Aorta (tissue), 5 donors: ENCODE measurements around the gene EFHB. TPM values are rescaled to one million over a fixed set of nuclear protein-coding genes. Genes with fewer than 3 reads are reported as not detected.

ENCODE experiments used
- ATAC-seq: fragments of 200-7000 bp; cut with Tn5 transposase; one replicate; pipeline ENCODE4 v1.9.1; 2022; ENCODE audit warnings: moderate library complexity; ENCODE audit not compliant: low FRiP score
- DNase-seq, 2 donors: peaks; one replicate each; pipeline ENCODE4 v3.0.0-alpha.2; 2020
- H3K27ac ChIP-seq, 2 donors: one replicate each; pipeline ENCODE4 v1.5.1; 2013; ENCODE audit warnings: low read length in 2 of 2, mild to moderate bottlenecking in 2 of 2, moderate library complexity in 2 of 2, control low read depth in 1 of 2, inconsistent platforms in 1 of 2, low read depth in 1 of 2
- H3K27me3 ChIP-seq, 2 donors: one replicate each; pipeline ENCODE4 v1.6.1; 2013; ENCODE audit warnings: control low read depth in 1 of 2, low read length in 1 of 2, mild to moderate bottlenecking in 1 of 2, moderate library complexity in 1 of 2; ENCODE audit not compliant: insufficient read depth in 2 of 2, control insufficient read depth in 1 of 2
- H3K36me3 ChIP-seq, 2 donors: one replicate each; pipeline ENCODE4 v1.6.1; 2013; ENCODE audit warnings: control low read depth in 1 of 2, low read length in 1 of 2, mild to moderate bottlenecking in 1 of 2; ENCODE audit not compliant: insufficient read depth in 2 of 2, control insufficient read depth in 1 of 2
- H3K4me1 ChIP-seq, 2 donors: one replicate each; pipeline ENCODE4 v1.6.1; 2013; ENCODE audit warnings: low read length in 2 of 2, control low read depth in 1 of 2, mild to moderate bottlenecking in 1 of 2, moderate library complexity in 1 of 2; ENCODE audit not compliant: insufficient read depth in 2 of 2, control insufficient read depth in 1 of 2
- H3K4me3 ChIP-seq, 2 donors: one replicate each; pipeline ENCODE4 v1.5.1; 2013; ENCODE audit warnings: low read length in 2 of 2, control low read depth in 1 of 2, mild to moderate bottlenecking in 1 of 2
- H3K9me3 ChIP-seq: one replicate; pipeline ENCODE4 v1.6.1; 2013; ENCODE audit warnings: mild to moderate bottlenecking, low read length; ENCODE audit not compliant: control insufficient read depth
- WGBS, 2 donors: extraction: QIAGEN DNeasy Blood & Tissue Kit; methylation state at CpG; one replicate each; pipeline ENCODE4 v1.1.7; 2013; 5-methylcytosine and 5-hydroxymethylcytosine counted together
- intact Hi-C, 2 donors: fragments of 100-400 bp; cut with DNase I; formaldehyde crosslinking; loops; one replicate each; pipeline versions ENCODE4 v1.14.2 to v1.15.0; 2022
- polyA plus RNA-seq, 2 donors: library from polyadenylated mRNA; stranded (reverse); fragments of 200-250 nt; gene quantifications; one replicate each; pipeline ENCODE4 v1.2.3, GENCODE V29; 2013
- total RNA-seq, 2 donors: library from RNA; stranded (reverse); fragmentation: NEBNext Ultra II Directional; extraction: Animal tissue kit (Norgen Biotek cat#: 25700); gene quantifications; one replicate each; pipeline ENCODE4 v1.2.1, GENCODE V29; 2021
- donor health status: healthy with polysubstance abuse.
- donor health status: Bipolar disorder and iron deficiency.
- donor health status: DM: no; HTN: no; CAD: no.
- donor health status: DM: no; HTN: no; CAD: no.
- donor health status: DM: yes; HTN: yes; CAD: no.

Gene EFHB
- total and polyA plus RNA-seq, 4 donors, result 0.81 to 3.0 (median 1.1) TPM; not detected in 1

DNA sequence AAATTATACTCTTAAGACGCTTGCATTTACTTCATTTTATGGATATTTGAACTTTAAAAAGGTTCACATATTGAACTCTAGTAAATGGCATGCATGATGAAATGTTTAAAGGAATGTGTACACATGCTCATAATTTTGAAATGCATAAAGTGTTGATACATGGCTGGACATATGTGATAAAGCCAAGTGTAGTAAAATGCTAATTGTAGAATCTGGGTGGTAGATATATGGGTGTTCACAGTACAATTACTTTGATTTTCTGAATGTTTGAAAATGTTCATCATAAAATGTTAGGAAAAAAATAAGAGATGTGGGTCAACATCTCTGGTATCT lies 4.2 kb upstream of the EFHB start:
- intact Hi-C loops, result no loop called here
- Histone ChIP-seq H3K27ac (no peak overlapping the region), H3K4me1 (no peaks in the 10 kb centered on the region), H3K27me3 (no peaks in the 10 kb centered on the region), H3K4me3 (no peak overlapping the region), H3K9me3 (peaks cover under 1% of the 10 kb centered on the region), H3K36me3 (no peaks in the 10 kb centered on the region)
- ATAC-seq (no peak), DNase-seq (no peak)
- WGBS, 2 donors, result 82 to 84% methylated on average over 1 of the region's 1 CpG

DNA sequence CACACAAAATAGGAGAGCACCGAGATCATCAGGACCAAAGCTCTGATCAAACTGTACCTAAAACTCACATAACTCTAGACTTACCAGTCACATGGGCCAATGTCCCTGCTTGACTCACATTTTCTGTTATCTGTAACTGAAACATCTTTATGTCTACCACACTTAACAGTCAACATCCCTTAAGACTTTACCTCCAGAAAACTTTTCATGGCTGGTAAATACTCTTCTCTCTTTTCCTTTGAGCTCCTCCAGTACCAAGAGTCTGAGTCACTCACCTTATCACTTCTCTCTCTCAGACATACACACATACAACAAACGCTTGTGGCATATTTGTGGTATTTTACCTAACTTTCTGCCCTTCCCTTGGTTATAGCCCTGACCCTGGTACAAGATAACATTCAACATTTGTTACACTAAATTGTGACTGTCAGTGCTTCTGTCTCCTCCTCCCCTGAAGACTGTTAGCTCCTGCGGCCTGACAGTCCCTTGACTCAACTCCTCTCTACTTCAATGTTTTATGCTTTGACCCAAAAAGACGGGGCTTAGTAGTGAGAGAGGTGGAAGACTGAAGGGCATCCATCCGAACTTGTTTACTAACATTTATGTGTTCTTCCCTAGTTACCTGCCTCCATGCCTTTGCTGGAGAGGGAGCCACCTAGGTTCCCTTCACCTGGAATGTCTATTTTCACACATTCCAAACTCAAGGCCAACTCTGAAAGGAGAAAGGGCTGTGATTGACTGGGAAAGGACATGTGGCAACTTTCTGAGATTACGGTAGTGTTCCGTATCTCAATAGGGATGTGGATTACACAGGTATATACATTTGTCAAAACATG lies 3.7 kb upstream of the EFHB start:
- Histone ChIP-seq H3K36me3 (no peaks in the 10 kb centered on the region), H3K27ac (no peak overlapping the region), H3K4me1 (no peaks in the 10 kb centered on the region), H3K4me3 (no peak overlapping the region), H3K9me3 (peaks cover 1% of the 10 kb centered on the region), H3K27me3 (no peaks in the 10 kb centered on the region)
- intact Hi-C loops, result no loop called here
- no peak for DNase-seq
- 67 to 70% methylated on average over 7 of the region's 7 CpGs for whole genome bisulfite sequencing, 2 donors
- no peak for ATAC-seq

DNA sequence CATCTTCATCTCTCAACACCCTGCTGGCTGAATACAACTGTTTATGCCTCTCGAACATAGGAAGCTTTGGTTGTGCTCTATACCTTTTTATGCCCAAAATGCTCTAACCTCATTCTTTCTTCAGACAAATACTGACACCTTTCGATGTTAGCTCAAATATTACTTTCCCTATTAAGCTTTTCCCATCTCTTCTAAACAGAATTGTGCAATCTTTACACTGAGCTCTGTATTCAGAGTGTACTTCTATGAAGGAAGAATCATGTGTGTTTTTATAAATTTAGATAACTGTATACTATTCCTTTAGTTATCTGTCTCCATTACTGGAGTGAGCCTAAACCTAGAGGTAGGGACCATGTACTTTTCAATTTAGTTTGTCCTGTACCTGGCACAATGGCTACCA lies 1.6 kb downstream of the EFHB start:
- WGBS, 2 donors, result 86 to 90% methylated on average over 2 of the region's 2 CpGs
- DNase-seq, result no peak
- no peak for ATAC-seq
- no peak overlapping the region for H3K27ac ChIP-seq
- no peaks in the 10 kb centered on the region for H3K4me1 ChIP-seq
- intact Hi-C loops, result no loop called here
- H3K27me3 ChIP-seq, result no peaks in the 10 kb centered on the region
- H3K9me3 ChIP-seq, result peaks cover 1% of the 10 kb centered on the region
- H3K36me3 ChIP-seq, result no peaks in the 10 kb centered on the region
- no peak overlapping the region for H3K4me3 ChIP-seq

DNA sequence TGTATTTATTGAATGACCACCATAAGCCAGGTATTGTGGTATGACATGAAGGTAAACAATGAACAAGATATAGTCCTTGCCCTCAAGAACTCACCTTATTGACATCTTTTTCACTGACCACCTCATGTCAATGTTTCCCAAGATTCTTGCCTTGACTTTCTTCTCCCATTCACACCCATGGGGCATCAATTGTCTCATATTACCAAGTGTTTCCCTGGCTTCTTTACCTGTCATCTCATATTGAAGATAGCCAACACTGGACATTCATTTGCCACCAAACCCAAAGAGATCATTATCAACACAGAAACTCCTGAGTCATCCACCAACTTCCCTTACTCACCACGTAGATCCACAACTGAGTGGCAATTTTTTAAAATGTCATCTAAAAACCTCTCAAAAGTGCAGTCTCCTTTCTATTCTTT lies 2.2 kb downstream of the EFHB start:
- Histone ChIP-seq H3K4me1 (no peaks in the 10 kb centered on the region), H3K36me3 (no peaks in the 10 kb centered on the region), H3K27ac (no peak overlapping the region), H3K27me3 (no peaks in the 10 kb centered on the region), H3K4me3 (no peak overlapping the region), H3K9me3 (peaks cover 1% of the 10 kb centered on the region)
- no peak for ATAC-seq
- no peak for DNase-seq
- intact Hi-C loops, result no loop called here
- 57 to 60% methylated on average over 1 of the region's 1 CpG for WGBS, 2 donors

DNA sequence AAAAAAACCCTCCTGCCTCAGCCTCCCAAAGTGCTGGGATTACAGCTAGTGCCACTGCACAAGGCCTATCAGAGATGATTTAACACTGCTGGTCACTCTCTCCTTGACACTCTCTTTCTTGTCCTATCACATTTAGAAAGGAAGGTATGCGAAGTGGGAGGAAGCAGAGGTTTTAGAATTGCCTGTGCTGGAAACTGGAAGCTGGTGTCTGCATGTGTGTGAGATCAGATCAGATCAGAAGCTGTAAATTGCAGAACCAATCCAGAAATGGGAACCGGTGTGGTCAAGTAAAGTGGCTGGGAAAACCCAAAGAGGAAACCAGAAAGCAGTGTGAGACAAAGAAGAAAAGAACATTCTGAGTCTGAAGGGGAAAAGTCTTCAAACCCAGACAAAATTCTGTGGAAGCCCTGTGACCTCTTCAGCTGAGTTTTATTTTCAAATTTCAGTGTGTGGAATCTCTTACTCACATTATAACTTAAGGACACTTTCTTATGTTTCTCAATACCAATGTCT lies 2.8 kb downstream of the EFHB start:
- DNase-seq (no peak), ATAC-seq (no peak)
- Histone ChIP-seq H3K36me3 (no peaks in the 10 kb centered on the region), H3K27ac (no peak overlapping the region), H3K4me3 (no peak overlapping the region), H3K27me3 (no peaks in the 10 kb centered on the region), H3K9me3 (peaks cover 1% of the 10 kb centered on the region), H3K4me1 (no peaks in the 10 kb centered on the region)
- 83 to 87% methylated on average over 2 of the region's 2 CpGs for WGBS, 2 donors
- intact Hi-C loops, result no loop called here

DNA sequence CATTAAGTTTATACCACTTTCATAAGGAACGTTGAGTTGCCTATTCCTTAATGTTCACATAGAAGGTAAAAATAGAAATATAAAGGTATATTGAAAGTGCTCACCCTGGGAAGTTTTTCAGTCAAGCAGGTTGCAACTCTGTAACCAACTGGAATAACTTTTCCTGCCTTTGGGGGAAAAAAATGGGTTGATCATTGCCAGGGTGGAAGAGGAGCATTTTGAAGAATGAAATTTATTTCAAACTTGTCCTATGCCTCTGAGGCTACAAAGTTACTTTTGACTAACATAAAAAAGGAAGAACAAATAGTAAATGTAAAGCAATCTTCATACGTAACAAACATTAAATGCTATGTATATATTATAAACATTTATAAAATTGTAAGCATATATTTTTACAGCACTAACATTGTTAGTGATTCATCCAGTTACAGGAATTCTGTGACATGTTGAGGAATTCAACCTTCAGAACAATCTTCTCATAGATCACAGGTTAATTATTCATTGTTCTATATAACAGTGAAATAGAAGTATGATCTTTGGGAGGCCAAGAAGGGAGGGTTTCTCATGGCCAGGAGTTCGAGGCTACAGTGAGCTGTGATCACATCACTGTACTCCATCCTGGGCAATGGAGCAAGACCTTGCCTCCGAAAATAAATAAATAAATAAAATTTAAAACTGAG lies 13.5 kb downstream of the EFHB start:
- no peaks in the 10 kb centered on the region for H3K27me3 ChIP-seq
- DNase-seq, result no peak
- no peak overlapping the region for H3K27ac ChIP-seq
- intact Hi-C loops, result no loop called here
- no peaks in the 10 kb centered on the region for H3K9me3 ChIP-seq
- no peaks in the 10 kb centered on the region for H3K36me3 ChIP-seq
- H3K4me1 ChIP-seq, result no peaks in the 10 kb centered on the region
- ATAC-seq, result no peak
- no peak overlapping the region for H3K4me3 ChIP-seq
- 72 to 86% methylated on average over 4 of the region's 4 CpGs for WGBS, 2 donors

DNA sequence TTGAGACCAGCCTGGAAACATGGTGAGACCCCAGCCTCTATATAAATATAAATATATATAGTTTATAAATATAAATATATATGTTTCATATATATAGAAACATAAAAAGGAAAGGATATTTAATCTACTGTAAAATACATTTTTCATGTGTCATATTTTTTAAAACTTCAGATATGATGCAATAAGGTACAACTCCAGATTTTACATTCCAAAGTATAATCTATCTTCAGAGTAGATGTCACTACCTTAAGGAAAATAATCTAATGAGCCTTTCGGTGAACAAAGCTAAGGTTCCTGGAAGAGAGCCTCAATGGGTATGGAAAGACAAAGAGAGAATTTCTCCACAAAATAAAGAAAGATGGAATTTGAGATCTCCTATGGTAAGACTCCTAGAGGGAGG lies 16.9 kb downstream of the EFHB start:
- 80 to 88% methylated on average over 1 of the region's 1 CpG for WGBS, 2 donors
- Histone ChIP-seq H3K36me3 (no peaks in the 10 kb centered on the region), H3K4me3 (no peak overlapping the region), H3K27ac (no peak overlapping the region), H3K9me3 (no peaks in the 10 kb centered on the region), H3K27me3 (no peaks in the 10 kb centered on the region), H3K4me1 (no peaks in the 10 kb centered on the region)
- DNase-seq (no peak), ATAC-seq (no peak)
- intact Hi-C loops, result no loop called here

DNA sequence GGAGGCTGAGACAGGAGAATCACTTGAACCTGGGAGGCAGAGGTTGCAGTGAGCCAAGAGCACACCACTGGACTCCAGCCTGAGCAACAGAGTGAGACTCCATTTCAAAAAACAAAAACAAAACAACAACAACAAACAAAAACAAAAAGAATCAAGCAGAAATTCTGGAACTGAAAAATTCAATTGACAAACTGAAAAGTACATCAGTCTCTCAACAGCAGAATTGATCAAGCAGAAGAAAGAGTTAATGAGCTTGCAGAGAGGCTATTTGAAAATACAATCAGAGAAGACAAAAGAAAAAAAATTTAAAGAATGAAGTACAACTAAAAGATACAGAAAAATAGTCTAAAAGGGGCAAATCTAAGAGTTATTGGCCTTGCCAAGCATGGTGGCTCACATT lies 22.6 kb downstream of the EFHB start:
- Histone ChIP-seq H3K9me3 (no peaks in the 10 kb centered on the region), H3K27me3 (no peaks in the 10 kb centered on the region), H3K4me3 (no peak overlapping the region), H3K27ac (no peak overlapping the region), H3K4me1 (no peaks in the 10 kb centered on the region), H3K36me3 (no peaks in the 10 kb centered on the region)
- intact Hi-C loops, result no loop called here
- no peak for ATAC-seq
- no peak for DNase-seq

DNA sequence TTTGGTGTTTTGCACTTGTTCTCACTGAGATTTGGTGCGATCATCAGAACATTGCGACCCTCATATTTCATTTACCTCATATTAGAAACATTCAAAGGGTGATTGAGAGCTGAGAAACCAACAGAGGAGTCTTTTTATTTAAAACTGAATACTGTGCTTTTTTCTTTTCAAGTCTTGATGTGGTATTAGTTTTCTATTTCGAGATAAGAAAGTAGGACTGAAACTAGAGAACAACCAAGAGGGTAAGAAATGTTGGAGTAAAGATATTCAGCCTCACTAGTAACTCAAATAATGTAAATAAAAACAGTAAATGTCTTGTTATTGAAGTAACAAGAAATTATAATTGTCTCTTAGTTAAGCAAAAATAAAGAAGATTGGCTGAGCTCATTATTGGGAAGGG lies 26.5 kb downstream of the EFHB start:
- Histone ChIP-seq H3K27me3 (no peaks in the 10 kb centered on the region), H3K4me1 (no peaks in the 10 kb centered on the region), H3K36me3 (peaks cover 0 to 2% of the 10 kb centered on the region in 2 donors), H3K9me3 (no peaks in the 10 kb centered on the region), H3K4me3 (no peak overlapping the region), H3K27ac (no peak overlapping the region)
- ATAC-seq (no peak), DNase-seq (no peak)
- intact Hi-C loops, result no loop called here
- 87 to 88% methylated on average over 3 of the region's 3 CpGs for WGBS, 2 donors
